ENCODE results near the gene OPN1MW.
"Not testable (repeated sequence)": the region's sequence is repeated elsewhere in the genome, so short reads cannot be mapped to it uniquely, and the experiment has no call there.

OPN1MW gene

GRCh38 chrX:154142950-154143745, 39.2 kb upstream of the OPN1MW start:
- Histone ChIP-seq H3K9ac (ENCODE audit: insufficient read length, low read depth) (no peak overlapping the region), H3K4me3 (ENCODE audit: insufficient read length, low read depth) (no peak overlapping the region), H3K4me1 (ENCODE audit: insufficient read depth, insufficient read length) (no peaks in the 10 kb centered on the region), H3K9me3 (ENCODE audit: insufficient read depth, low read length) (no peaks in the 10 kb centered on the region), H3K27me3 (ENCODE audit: insufficient read depth, insufficient read length) (no peaks in the 10 kb centered on the region), H3K36me3 (ENCODE audit: insufficient read depth, insufficient read length, low read length) (no peaks in the 10 kb centered on the region)
- no peak for DNase-seq (ENCODE audit: low read depth, low spot score)
- TF ChIP-seq ZNF274 (IDR thresholded peaks at IDR 0.05; ENCODE audit: low read depth, low read length) (no peak), YY1 (IDR thresholded peaks at IDR 0.05; ENCODE audit: insufficient read depth, insufficient read length) (no peak), SUZ12 (IDR thresholded peaks at IDR 0.05; ENCODE audit: extremely low read depth, insufficient read depth, insufficient read length) (no peak)

DNA sequence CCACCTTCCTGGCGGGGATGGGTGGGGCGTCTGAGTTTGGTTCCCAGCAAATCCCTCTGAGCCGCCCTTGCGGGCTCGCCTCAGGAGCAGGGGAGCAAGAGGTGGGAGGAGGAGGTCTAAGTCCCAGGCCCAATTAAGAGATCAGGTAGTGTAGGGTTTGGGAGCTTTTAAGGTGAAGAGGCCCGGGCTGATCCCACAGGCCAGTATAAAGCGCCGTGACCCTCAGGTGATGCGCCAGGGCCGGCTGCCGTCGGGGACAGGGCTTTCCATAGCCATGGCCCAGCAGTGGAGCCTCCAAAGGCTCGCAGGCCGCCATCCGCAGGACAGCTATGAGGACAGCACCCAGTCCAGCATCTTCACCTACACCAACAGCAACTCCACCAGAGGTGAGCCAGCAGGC, 38.4 kb upstream of the OPN1MW start, which contains the start of gene OPN1LW:
TSS of gene OPN1LW (plus strand) at position 234 of the 400 bp plus-strand sequence. CDS start at position 275, 41 bp downstream.
- not testable (repeated sequence) for H3K36me3 ChIP-seq (ENCODE audit: insufficient read depth, insufficient read length, low read length); H3K4me1 ChIP-seq (ENCODE audit: insufficient read depth, insufficient read length); DNase-seq (ENCODE audit: low read depth, low spot score); H3K27me3 ChIP-seq (ENCODE audit: insufficient read depth, insufficient read length); H3K9ac ChIP-seq (ENCODE audit: insufficient read length, low read depth); H3K4me3 ChIP-seq (ENCODE audit: insufficient read length, low read depth); H3K9me3 ChIP-seq (ENCODE audit: insufficient read depth, low read length)

DNA sequence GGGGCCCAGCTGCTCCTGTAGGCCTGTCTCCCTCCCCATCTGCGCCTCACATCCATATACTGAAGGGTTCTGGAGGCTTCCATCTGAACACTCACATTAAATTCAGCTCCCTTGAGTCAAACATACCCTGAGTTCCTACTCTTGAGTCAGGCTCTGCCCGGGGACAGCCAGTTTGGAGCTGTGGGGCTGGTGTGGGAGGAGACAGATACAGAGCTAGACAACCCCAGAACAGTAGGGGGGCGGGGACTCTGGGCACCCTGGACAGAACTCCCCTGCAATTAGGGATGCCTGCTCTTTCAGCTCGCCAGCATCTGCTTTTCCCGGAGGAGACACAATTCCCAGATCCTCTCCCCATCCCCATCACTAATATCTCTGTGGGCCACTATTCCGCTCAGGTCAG, 31.4 kb upstream of the OPN1MW start:
- not testable (repeated sequence) for H3K4me1 ChIP-seq (ENCODE audit: insufficient read depth, insufficient read length); H3K36me3 ChIP-seq (ENCODE audit: insufficient read depth, insufficient read length, low read length); H3K9ac ChIP-seq (ENCODE audit: insufficient read length, low read depth); H3K4me3 ChIP-seq (ENCODE audit: insufficient read length, low read depth); H3K27me3 ChIP-seq (ENCODE audit: insufficient read depth, insufficient read length); H3K9me3 ChIP-seq (ENCODE audit: insufficient read depth, low read length); DNase-seq (ENCODE audit: low read depth, low spot score)

DNA sequence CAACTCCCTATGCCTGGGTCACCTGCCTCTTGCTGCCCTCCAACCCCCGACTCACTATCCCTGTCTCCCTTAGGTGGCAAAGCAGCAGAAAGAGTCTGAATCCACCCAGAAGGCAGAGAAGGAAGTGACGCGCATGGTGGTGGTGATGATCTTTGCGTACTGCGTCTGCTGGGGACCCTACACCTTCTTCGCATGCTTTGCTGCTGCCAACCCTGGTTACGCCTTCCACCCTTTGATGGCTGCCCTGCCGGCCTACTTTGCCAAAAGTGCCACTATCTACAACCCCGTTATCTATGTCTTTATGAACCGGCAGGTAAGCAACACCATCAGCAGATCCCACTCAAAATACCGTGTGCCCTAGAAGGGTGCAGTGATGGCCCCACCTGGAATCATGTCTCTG, 26.2 kb upstream of the OPN1MW start:
- H3K9me3 ChIP-seq (ENCODE audit: insufficient read depth, low read length); H3K27me3 ChIP-seq (ENCODE audit: insufficient read depth, insufficient read length); H3K9ac ChIP-seq (ENCODE audit: insufficient read length, low read depth); H3K4me1 ChIP-seq (ENCODE audit: insufficient read depth, insufficient read length); DNase-seq (ENCODE audit: low read depth, low spot score); H3K4me3 ChIP-seq (ENCODE audit: insufficient read length, low read depth); H3K36me3 ChIP-seq (ENCODE audit: insufficient read depth, insufficient read length, low read length): not testable (repeated sequence)

DNA sequence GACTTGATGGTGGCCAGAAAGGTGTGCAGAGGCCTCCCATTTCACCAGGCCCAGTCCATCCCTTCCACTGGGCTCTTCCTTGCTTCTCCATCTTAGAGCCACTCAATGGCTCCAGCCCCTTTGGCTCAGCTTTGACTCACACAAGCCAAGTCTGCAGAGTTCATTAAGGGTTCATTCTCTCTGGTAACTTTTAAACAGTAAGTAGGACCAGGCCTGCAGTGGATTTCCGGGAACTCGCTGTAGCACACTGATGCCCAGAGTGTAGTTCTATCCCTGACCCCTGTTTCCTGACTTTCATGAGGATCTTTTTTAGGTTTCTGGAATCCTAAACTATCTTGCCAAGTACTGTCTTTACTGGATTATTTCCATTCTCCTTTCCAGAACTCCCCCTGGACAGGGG, 25.2 kb upstream of the OPN1MW start:
- not testable (repeated sequence) for H3K36me3 ChIP-seq (ENCODE audit: insufficient read depth, insufficient read length, low read length); H3K9me3 ChIP-seq (ENCODE audit: insufficient read depth, low read length); H3K27me3 ChIP-seq (ENCODE audit: insufficient read depth, insufficient read length); DNase-seq (ENCODE audit: low read depth, low spot score); H3K9ac ChIP-seq (ENCODE audit: insufficient read length, low read depth); H3K4me1 ChIP-seq (ENCODE audit: insufficient read depth, insufficient read length); H3K4me3 ChIP-seq (ENCODE audit: insufficient read length, low read depth)

DNA sequence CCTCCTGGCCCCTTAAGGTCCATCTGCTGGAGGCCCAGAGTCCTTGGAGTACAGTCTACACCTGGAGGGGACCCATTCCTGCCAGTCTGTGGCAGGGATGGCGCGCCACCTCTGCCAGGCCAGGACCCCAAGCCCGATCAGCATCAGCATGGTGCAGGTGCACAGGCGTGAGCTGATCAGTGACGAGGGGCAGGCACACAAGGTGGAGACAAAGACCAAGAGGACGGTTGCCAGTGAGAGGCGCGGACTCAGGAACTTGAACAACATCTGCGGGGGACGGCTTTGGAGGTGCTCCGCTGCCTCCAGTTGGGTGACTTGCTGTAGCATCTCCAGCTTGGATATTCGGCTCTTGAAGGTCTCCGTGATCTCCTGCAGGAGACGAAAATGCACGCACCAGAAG, 23.1 kb upstream of the OPN1MW start:
- H3K9me3 ChIP-seq (ENCODE audit: insufficient read depth, low read length); H3K4me1 ChIP-seq (ENCODE audit: insufficient read depth, insufficient read length); H3K9ac ChIP-seq (ENCODE audit: insufficient read length, low read depth); H3K36me3 ChIP-seq (ENCODE audit: insufficient read depth, insufficient read length, low read length); H3K27me3 ChIP-seq (ENCODE audit: insufficient read depth, insufficient read length); H3K4me3 ChIP-seq (ENCODE audit: insufficient read length, low read depth); DNase-seq (ENCODE audit: low read depth, low spot score): not testable (repeated sequence)

DNA sequence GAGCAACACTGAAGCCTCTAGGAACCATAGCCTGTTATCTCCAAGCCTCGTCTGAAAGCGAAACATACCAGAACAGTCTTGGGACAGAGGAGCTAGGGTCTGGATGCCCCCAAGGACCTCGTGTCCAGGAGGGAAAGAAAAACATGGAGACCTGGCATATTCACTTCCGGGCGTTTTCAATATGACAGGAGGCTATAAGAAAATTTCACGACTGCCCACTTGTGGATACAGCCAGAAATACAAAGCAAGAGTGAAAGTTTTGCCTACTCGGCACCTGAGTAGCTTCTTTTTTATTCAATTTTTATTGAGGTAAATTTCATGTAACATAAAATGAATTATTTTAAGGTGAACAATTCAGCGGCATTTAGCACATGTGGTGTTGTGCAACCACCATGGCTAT, 17.5 kb upstream of the OPN1MW start:
- H3K27me3 ChIP-seq (ENCODE audit: insufficient read depth, insufficient read length); H3K4me3 ChIP-seq (ENCODE audit: insufficient read length, low read depth); H3K9ac ChIP-seq (ENCODE audit: insufficient read length, low read depth); DNase-seq (ENCODE audit: low read depth, low spot score); H3K4me1 ChIP-seq (ENCODE audit: insufficient read depth, insufficient read length); H3K9me3 ChIP-seq (ENCODE audit: insufficient read depth, low read length); H3K36me3 ChIP-seq (ENCODE audit: insufficient read depth, insufficient read length, low read length): not testable (repeated sequence)

GRCh38 chrX:154168384-154168783, 14.0 kb upstream of the OPN1MW start:
- H3K4me3 ChIP-seq (ENCODE audit: insufficient read length, low read depth); DNase-seq (ENCODE audit: low read depth, low spot score); H3K9me3 ChIP-seq (ENCODE audit: insufficient read depth, low read length); H3K9ac ChIP-seq (ENCODE audit: insufficient read length, low read depth); H3K27me3 ChIP-seq (ENCODE audit: insufficient read depth, insufficient read length); H3K36me3 ChIP-seq (ENCODE audit: insufficient read depth, insufficient read length, low read length); H3K4me1 ChIP-seq (ENCODE audit: insufficient read depth, insufficient read length): not testable (repeated sequence)

DNA sequence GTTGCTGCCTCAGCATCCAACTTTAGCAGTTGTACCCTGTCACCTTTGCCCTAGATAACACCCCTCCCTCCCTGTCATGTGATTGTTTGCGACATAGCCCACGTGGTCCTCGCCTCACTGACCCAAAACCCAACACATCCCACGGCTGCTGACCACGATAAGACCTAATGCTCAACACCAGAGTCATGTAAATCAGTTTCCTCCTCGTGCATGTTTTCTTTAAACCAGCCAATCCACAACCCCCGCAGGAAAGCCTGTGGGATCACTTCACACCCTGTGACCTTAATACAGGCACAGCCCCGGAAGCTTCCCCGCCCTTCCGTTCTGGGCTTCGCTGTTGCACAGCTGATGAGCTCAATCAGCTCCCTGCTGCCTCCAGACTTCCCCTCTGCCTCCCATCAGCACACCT, 9.9 kb upstream of the OPN1MW start:
- H3K36me3 ChIP-seq (ENCODE audit: insufficient read depth, insufficient read length, low read length); H3K4me3 ChIP-seq (ENCODE audit: insufficient read length, low read depth); H3K9ac ChIP-seq (ENCODE audit: insufficient read length, low read depth); H3K9me3 ChIP-seq (ENCODE audit: insufficient read depth, low read length); H3K4me1 ChIP-seq (ENCODE audit: insufficient read depth, insufficient read length); DNase-seq (ENCODE audit: low read depth, low spot score); H3K27me3 ChIP-seq (ENCODE audit: insufficient read depth, insufficient read length): not testable (repeated sequence)

DNA sequence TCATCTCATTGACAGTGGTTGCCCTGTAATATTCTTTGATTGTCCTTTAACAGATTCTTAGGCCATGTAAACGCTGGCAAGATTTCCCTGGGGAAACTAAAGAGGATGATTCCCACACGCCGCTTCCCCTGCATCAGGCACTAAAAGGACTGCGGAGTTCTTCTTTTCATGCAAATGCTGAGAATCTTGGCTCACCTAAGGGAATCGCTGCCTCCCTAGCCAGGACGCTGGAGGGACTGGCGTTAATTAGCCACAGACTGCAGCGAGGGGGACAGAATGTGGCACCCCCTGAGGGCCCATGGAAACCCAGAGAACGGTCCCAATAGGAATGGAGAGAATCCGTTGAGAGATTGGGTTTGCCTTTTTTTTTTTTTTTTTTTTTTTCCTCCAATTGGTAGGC, 8.0 kb upstream of the OPN1MW start:
- H3K9ac ChIP-seq (ENCODE audit: insufficient read length, low read depth); H3K4me1 ChIP-seq (ENCODE audit: insufficient read depth, insufficient read length); DNase-seq (ENCODE audit: low read depth, low spot score); H3K4me3 ChIP-seq (ENCODE audit: insufficient read length, low read depth); H3K36me3 ChIP-seq (ENCODE audit: insufficient read depth, insufficient read length, low read length); H3K9me3 ChIP-seq (ENCODE audit: insufficient read depth, low read length); H3K27me3 ChIP-seq (ENCODE audit: insufficient read depth, insufficient read length): not testable (repeated sequence)

- H3K27me3 ChIP-seq (ENCODE audit: insufficient read depth, insufficient read length); H3K9me3 ChIP-seq (ENCODE audit: insufficient read depth, low read length); H3K36me3 ChIP-seq (ENCODE audit: insufficient read depth, insufficient read length, low read length); H3K4me3 ChIP-seq (ENCODE audit: insufficient read length, low read depth); H3K4me1 ChIP-seq (ENCODE audit: insufficient read depth, insufficient read length); DNase-seq (ENCODE audit: low read depth, low spot score); H3K9ac ChIP-seq (ENCODE audit: insufficient read length, low read depth): not testable (repeated sequence)
Observed at GRCh38 chrX:154183794-154184193, 1.4 kb downstream of the OPN1MW start.

- not testable (repeated sequence) for DNase-seq (ENCODE audit: low read depth, low spot score); H3K4me3 ChIP-seq (ENCODE audit: insufficient read length, low read depth); H3K27me3 ChIP-seq (ENCODE audit: insufficient read depth, insufficient read length); H3K9me3 ChIP-seq (ENCODE audit: insufficient read depth, low read length); H3K4me1 ChIP-seq (ENCODE audit: insufficient read depth, insufficient read length); H3K36me3 ChIP-seq (ENCODE audit: insufficient read depth, insufficient read length, low read length); H3K9ac ChIP-seq (ENCODE audit: insufficient read length, low read depth)
Observed at GRCh38 chrX:154192846-154193245, 10.4 kb downstream of the OPN1MW start.

All from NT2/D1 (cell line).